GM12874 (cell line): ENCODE results near the gene TMEM254.

Source experiments
- TF ChIP-seq, protein P1 (sequence below): IDR thresholded peaks from 2 replicates; pipeline ENCODE4 v1.5.1; 2011; ENCODE audit warnings: low read depth, mild to moderate bottlenecking, control low read depth, low read length, moderate library complexity; ENCODE audit not compliant: insufficient read depth

The TMEM254 gene, protein sequence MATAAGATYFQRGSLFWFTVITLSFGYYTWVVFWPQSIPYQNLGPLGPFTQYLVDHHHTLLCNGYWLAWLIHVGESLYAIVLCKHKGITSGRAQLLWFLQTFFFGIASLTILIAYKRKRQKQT

DNA sequence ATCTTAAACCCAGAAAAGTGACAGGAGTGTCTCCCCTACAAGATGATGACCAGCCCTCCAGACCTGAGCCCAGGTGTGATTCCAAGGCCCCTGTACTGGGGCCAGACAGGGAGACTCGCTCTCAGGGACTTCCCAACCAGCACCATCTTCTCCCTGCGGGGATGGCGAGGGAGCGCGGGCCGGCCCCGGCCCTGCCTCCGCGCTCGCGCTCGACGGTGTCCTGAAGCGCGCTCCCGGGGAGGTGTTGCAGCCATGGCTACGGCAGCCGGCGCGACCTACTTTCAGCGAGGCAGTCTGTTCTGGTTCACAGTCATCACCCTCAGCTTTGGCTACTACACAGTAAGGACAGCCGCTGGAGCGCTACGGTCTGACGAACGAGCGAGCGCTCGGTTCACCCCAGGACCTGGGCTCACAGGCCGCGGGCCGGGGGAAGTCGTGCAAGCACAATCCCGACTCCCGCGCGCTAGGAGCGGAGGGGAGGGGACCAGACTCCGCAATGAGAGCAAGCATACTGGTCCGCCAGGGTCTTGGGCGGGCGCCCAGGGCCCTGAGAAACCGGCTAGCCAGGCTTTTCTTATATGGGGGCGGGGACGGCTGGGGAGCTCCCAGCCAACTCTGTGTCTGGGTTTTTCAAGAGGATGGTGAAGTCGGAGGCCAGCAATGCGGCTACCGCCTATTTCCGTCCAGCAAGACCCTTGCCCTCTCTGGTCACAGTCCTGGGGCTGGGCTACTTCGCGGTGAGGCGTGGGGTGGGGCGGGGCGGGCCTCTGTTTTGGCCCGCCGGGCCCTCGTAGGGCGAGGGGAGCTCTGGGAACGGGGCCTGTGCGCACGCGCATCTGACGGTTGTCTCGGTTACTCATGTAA, at the start of gene TMEM254:
Gene TMEM254, plus strand, starts transcription at position 218 of the 864 bp plus-strand sequence. Its CDS starts 35 bp downstream, at position 253.
- TF ChIP-seq, protein P1, sequence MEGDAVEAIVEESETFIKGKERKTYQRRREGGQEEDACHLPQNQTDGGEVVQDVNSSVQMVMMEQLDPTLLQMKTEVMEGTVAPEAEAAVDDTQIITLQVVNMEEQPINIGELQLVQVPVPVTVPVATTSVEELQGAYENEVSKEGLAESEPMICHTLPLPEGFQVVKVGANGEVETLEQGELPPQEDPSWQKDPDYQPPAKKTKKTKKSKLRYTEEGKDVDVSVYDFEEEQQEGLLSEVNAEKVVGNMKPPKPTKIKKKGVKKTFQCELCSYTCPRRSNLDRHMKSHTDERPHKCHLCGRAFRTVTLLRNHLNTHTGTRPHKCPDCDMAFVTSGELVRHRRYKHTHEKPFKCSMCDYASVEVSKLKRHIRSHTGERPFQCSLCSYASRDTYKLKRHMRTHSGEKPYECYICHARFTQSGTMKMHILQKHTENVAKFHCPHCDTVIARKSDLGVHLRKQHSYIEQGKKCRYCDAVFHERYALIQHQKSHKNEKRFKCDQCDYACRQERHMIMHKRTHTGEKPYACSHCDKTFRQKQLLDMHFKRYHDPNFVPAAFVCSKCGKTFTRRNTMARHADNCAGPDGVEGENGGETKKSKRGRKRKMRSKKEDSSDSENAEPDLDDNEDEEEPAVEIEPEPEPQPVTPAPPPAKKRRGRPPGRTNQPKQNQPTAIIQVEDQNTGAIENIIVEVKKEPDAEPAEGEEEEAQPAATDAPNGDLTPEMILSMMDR: no peak

DNA sequence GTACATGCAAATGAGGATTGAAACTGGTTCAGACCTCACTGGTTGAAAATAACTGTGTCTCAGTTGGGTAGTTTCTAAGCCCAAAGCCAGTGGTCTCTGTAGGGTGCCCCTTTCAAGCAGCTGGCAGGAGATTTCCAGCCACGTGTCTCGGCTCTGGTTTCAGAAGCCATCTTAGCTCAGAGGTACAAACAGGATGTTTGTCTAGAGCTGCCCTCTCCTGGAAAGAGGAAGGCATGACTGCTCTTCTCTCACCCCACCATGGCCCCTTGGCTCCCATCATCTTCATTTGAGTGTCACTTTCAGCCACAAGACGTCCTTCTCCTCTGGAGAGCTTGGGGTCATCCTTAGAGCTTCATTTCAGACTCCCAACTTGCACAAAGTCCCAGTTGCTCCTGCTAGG, 49.3 kb upstream of the TMEM254 start:
- TF ChIP-seq, protein P1: peak; percentile 34; the same call in 1 of the 2 replicates

DNA sequence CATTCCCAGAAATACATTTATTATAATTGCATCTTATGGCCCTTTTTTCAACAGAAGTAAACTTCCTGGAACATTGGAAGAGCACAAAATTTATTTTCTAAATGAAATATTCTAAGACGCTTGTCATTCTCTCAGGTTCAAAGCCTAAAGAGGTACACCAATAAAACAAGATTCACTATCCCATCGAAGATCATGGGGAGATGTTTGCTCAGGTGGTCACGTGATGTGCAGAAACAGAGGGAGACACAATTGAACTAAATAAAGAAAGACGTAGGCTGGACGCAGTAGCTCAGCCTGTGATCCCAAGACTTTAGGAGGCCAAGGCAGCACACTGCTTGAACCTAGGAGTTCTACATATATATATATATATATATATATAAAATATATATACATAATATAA, 46.0 kb upstream of the TMEM254 start:
- TF ChIP-seq, protein P1: no peak

DNA sequence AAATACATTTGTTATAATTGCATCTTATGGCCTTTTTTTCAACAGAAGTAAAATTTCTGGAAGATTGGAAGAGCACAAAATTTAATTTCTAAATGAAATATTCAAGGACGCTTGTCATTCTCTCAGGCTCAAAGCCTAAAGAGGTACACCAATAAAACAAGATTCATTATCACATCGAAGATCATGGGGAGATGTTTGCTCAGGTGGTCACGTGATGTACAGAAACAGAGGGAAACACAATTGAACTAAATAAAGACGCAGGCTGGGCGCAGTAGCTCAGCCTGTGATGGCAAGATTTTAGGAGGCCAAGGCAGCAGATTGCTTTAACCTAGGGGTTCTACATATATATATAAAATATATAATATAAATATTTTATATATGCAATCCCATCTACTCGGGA, 37.3 kb upstream of the TMEM254 start:
- TF ChIP-seq, protein P1: no peak

DNA sequence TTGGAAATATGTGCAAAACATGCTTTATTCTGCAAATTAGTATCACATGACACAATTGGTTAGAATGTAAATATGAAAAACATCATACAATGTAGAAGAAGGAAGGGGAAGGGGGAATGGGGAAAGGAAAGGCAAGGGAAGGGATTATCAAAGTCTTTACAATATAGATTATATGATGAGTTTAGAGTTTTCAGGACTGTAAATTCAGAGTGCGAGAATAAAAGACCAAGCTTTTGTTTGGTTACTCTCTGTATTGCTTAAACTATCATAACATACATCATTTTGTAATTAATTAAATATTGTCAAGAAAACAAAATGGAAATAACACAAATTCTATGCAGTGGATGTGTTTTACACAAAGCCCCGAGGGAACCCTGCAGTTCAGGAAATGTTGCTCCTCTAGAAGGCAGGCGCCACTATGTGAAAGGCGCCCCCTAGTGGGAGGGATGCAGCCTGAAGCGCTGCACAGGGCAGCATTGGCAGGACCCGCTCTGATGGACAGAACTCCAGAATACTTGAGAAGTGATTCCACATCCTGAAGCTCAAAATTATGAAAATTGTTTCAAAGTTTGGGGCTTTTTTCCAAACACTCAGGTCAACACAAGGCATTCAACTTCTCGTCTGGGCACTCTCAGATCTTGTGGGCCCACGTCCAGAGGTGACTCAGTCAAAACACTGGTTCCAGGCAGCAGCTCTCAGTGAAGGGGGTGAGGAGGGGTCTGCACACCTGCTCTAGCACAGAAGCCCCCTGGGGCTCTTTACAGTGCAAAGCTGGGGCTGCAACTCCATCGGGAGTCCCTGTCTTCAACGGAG, 31.6 kb upstream of the TMEM254 start:
- TF ChIP-seq, protein P1: peak; percentile 86

DNA sequence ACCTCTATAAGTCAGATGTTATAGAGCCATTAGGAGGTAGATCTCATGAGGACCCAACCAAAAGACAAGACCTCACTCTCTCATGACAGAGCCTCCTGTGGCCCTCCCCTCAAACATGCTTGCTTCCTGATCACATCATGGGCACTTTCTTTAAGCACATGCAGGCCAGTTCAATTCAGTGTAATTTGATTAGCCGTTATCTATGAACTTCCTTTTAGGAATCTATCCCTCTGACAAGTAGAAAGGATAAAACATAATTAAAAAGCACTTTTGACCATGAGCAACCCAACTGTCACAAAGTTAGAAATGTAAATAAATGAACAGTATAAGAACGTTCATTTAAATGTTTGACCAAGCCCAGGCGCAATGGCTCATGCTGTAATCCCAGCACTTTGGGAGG, 27.7 kb upstream of the TMEM254 start:
- TF ChIP-seq, protein P1: no peak

DNA sequence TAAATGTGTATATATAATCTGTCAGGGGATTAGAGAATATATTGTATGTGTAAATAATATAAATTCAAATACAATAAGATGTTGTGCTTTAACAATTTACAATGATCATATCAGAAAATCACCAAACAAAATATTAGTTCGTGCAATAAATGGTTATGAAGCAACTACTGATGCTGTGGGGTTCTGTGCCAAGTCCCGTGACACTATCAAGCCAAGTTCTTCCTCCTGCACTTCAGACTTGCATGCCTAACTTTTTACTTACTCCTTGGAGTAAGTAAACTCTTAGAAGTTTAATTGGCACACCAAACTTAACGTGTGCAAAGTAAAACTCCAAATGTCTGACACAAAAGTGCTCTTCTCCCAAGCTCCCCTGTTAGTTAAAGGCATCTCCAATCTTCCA, 26.5 kb upstream of the TMEM254 start:
- TF ChIP-seq, protein P1: no peak
